ENCODE data around the gene SH3TC2. TPM values are rescaled to one million over a fixed set of nuclear protein-coding genes. Genes with fewer than 3 reads are reported as not detected.

The SH3TC2 gene
- total RNA-seq, 1 donor from 2014 or later: 0.25 TPM

GRCh38 chr5:149063896-149064478 lies 1.1 kb upstream of the SH3TC2 start:
- Mint-ChIP-seq H3K9me3 (ENCODE audit: unreplicated experiment) (no peaks in the 10 kb centered on the region), H3K4me1 (ENCODE audit: low read depth, unreplicated experiment) (no peaks in the 10 kb centered on the region), H3K27me3 (ENCODE audit: unreplicated experiment) (no peaks in the 10 kb centered on the region), H3K4me3 (ENCODE audit: unreplicated experiment) (no peak overlapping the region), H3K36me3 (ENCODE audit: unreplicated experiment) (no peaks in the 10 kb centered on the region), H3K27ac (ENCODE audit: unreplicated experiment) (no peak overlapping the region)
- no peak for DNase-seq
- TF ChIP-seq CTCF (IDR thresholded peaks at IDR 0.05; ENCODE audit: partially characterized antibody, unreplicated experiment): no peak

- TF ChIP-seq CTCF (IDR thresholded peaks at IDR 0.05; ENCODE audit: partially characterized antibody, unreplicated experiment): no peak
- Mint-ChIP-seq H3K27me3 (ENCODE audit: unreplicated experiment) (no peaks in the 10 kb centered on the region), H3K36me3 (ENCODE audit: unreplicated experiment) (no peaks in the 10 kb centered on the region), H3K27ac (ENCODE audit: unreplicated experiment) (no peak overlapping the region), H3K9me3 (ENCODE audit: unreplicated experiment) (no peaks in the 10 kb centered on the region), H3K4me3 (ENCODE audit: unreplicated experiment) (no peak overlapping the region), H3K4me1 (ENCODE audit: low read depth, unreplicated experiment) (no peaks in the 10 kb centered on the region)
- no peak for DNase-seq
Observed at GRCh38 chr5:149062371-149063016, 368 bp downstream of the SH3TC2 start.

- Mint-ChIP-seq H3K4me3 (ENCODE audit: unreplicated experiment) (no peak overlapping the region), H3K27me3 (ENCODE audit: unreplicated experiment) (no peaks in the 10 kb centered on the region), H3K4me1 (ENCODE audit: low read depth, unreplicated experiment) (no peaks in the 10 kb centered on the region), H3K9me3 (ENCODE audit: unreplicated experiment) (no peaks in the 10 kb centered on the region), H3K27ac (ENCODE audit: unreplicated experiment) (no peak overlapping the region), H3K36me3 (ENCODE audit: unreplicated experiment) (no peaks in the 10 kb centered on the region)
- no peak for DNase-seq
- no peak for TF ChIP-seq CTCF (IDR thresholded peaks at IDR 0.05; ENCODE audit: partially characterized antibody, unreplicated experiment)
Observed at GRCh38 chr5:149061341-149061740, 1.5 kb downstream of the SH3TC2 start.

GRCh38 chr5:149060325-149060724 lies 2.5 kb downstream of the SH3TC2 start:
- TF ChIP-seq CTCF (IDR thresholded peaks at IDR 0.05; ENCODE audit: partially characterized antibody, unreplicated experiment): no peak
- H3K36me3 Mint-ChIP-seq (ENCODE audit: unreplicated experiment): no peaks in the 10 kb centered on the region
- H3K4me1 Mint-ChIP-seq (ENCODE audit: low read depth, unreplicated experiment): no peaks in the 10 kb centered on the region
- no peaks in the 10 kb centered on the region for H3K27me3 Mint-ChIP-seq (ENCODE audit: unreplicated experiment)
- no peak overlapping the region for H3K27ac Mint-ChIP-seq (ENCODE audit: unreplicated experiment)
- no peak overlapping the region for H3K4me3 Mint-ChIP-seq (ENCODE audit: unreplicated experiment)
- no peak for DNase-seq
- H3K9me3 Mint-ChIP-seq (ENCODE audit: unreplicated experiment): no peaks in the 10 kb centered on the region

GRCh38 chr5:149056616-149057165 lies 6.2 kb downstream of the SH3TC2 start:
- no peak for TF ChIP-seq CTCF (IDR thresholded peaks at IDR 0.05; ENCODE audit: partially characterized antibody, unreplicated experiment)
- Mint-ChIP-seq H3K9me3 (ENCODE audit: unreplicated experiment) (no peaks in the 10 kb centered on the region), H3K4me3 (ENCODE audit: unreplicated experiment) (no peak overlapping the region), H3K4me1 (ENCODE audit: low read depth, unreplicated experiment) (no peaks in the 10 kb centered on the region), H3K27me3 (ENCODE audit: unreplicated experiment) (no peaks in the 10 kb centered on the region), H3K27ac (ENCODE audit: unreplicated experiment) (no peak overlapping the region), H3K36me3 (ENCODE audit: unreplicated experiment) (no peaks in the 10 kb centered on the region)
- no peak for DNase-seq

Data from glutamatergic neuron (in vitro differentiated cells).